ENCODE measurements around the gene TLR8.

DNA sequence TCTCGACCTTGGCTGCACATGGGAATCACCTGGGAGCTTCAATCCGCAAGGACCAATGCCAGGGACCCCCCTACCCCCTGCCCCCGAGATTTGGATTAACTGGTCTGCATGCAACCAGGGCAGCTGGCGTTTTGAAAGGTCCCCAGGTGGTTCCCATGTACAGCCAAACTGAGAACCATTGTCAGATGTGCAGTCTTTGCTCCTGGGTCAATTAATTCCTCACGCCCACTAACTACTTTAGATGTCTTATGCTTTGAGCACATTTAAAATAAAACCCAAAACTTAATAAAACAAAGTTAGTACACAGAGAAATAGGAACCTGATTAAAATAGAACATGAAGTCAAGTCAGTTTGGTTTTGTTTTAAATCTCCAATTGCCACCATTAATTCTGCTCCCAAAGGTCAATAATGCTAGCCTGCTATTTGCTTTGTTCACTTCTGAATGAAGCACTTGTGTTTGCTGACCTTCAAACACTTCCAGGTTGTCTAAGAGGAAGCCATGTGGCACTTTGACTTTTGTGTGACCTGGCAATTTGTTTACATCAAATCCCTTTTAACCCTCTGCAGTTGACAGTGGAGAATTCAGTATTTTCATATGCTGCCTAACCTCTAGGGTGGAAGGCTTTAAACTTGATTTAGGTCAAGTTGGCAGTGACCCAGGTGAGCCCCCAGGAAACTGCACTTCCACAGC, 41.3 kb downstream of the TLR8 start:
- TF ChIP-seq POLR2A (IDR thresholded peaks at IDR 0.05; ENCODE audit: low read depth, low read length) (no peak), POLR2AphosphoS5 (IDR thresholded peaks at IDR 0.05; ENCODE audit: low read depth, low read length) (no peak)

All from GM12892 (cell line).